ENCODE results near the gene ISOC2.

The ISOC2 gene

GRCh38 chr19:55476100-55476775, 14.8 kb upstream of the ISOC2 start, which contains the start of gene ZNF628:
ZNF628 (plus strand) TSS chr19:55476617; CDS start chr19:55479911, 3,294 bp downstream.
- DNase-seq: peak; percentile 98

- no peak for DNase-seq
Measured at GRCh38 chr19:55474269-55475265, 13.1 kb upstream of the ISOC2 start.

- peak; percentile 73 for DNase-seq
Measured at GRCh38 chr19:55473225-55474012, 12.0 kb upstream of the ISOC2 start.

- no peak for DNase-seq
Measured at GRCh38 chr19:55472463-55472862, 11.0 kb upstream of the ISOC2 start.

- DNase-seq: no peak
Measured at GRCh38 chr19:55471266-55471665, 9.8 kb upstream of the ISOC2 start.

- DNase-seq: no peak
Measured at GRCh38 chr19:55468054-55468393, 6.6 kb upstream of the ISOC2 start.

- DNase-seq: no peak
Measured at GRCh38 chr19:55467236-55468053, 6.0 kb upstream of the ISOC2 start.

GRCh38 chr19:55466241-55466614, 4.8 kb upstream of the ISOC2 start:
- no peak for DNase-seq

GRCh38 chr19:55465460-55466240, 4.2 kb upstream of the ISOC2 start:
- DNase-seq: no peak

- no peak for DNase-seq
Measured at GRCh38 chr19:55464662-55465054, 3.2 kb upstream of the ISOC2 start, which contains the start of gene C19orf85. C19orf85 (minus strand) TSS chr19:55464751; CDS start chr19:55464554, 197 bp downstream.

GRCh38 chr19:55464039-55464661, 2.7 kb upstream of the ISOC2 start:
- no peak for DNase-seq

GRCh38 chr19:55463583-55464031, 2.2 kb upstream of the ISOC2 start:
- no peak for DNase-seq

GRCh38 chr19:55462722-55463121, 1.3 kb upstream of the ISOC2 start:
- DNase-seq: no peak

- no peak for DNase-seq
Measured at GRCh38 chr19:55461974-55462626, 658 bp upstream of the ISOC2 start.

- peak; percentile 88 for DNase-seq
Measured at GRCh38 chr19:55460670-55461258, 678 bp downstream of the ISOC2 start.

- DNase-seq: no peak
Measured at GRCh38 chr19:55459950-55460657, 1.3 kb downstream of the ISOC2 start.

- DNase-seq: peak; percentile 54
Measured at GRCh38 chr19:55459551-55459949, 1.9 kb downstream of the ISOC2 start.

GRCh38 chr19:55457683-55458457, 3.6 kb downstream of the ISOC2 start:
- DNase-seq: no peak
